Brain pericyte (primary cell): ENCODE measurements around the gene RHBDD2.
"Not testable (repeated sequence)": the region's sequence is repeated elsewhere in the genome, so short reads cannot be mapped to it uniquely, and the experiment has no call there.

Source experiments
- DNase-seq: peaks from one replicate; pipeline ENCODE4 v3.0.0-alpha.2; 2012; ENCODE audit warnings: low read depth, low spot score

RHBDD2 gene

DNA sequence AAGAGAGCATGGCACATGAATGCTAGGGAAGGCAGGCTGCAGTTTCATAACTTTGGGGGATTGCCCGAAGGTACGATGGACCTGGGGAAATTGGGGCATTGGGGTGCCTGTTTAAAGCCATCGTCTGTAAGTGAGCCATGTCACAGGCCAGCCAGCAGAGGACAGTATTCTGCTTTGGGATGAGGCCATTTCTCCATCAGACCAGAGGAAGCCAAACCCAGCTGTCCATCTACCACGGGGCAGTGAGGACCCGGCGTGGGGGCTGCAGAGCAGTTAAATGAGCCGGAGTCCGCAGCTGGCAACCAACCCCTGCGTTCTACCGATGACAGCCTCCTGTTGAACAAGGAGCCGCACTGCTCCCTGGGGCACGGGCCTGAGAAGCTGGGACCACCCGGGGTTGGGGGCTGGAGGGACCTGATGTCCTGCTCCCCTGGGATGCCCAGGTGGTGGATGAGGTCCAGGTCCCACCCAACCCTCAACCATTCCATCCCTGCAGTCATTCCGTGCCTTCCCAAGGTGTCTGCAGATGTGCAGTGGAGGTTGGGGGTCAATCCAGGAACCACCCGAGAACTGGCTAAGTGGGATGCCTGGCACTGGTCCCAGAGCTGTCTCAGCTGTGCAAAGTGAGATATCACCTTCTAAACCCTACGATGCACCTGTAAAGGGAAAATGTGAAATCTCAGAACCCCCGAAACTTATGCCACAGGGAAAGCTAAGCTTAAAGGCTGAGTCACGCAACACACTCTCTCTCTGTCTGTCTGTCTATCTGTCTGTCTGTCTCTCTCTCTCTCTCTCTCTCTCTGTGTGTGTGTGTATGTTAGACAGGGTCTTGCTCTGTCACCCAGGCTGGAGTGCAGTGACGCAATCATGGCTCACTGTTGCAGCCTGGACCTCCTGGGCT is 12.1 kb upstream of the RHBDD2 start:
- DNase-seq, result no peak

DNA sequence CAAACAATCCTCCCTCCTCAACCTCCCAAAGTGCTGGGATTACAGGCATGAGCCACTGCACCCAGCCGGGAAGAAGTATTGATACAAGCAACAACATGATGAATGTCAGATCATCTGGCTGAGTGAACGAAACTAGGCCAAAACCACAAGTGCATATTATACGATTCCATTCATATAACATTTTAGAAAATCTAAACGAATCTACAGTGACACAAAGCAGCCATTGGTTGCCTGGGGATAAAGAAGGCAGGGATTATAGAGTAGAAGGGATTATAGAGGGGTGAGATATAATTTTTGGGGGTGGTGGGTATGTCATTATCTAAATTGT is 11.5 kb upstream of the RHBDD2 start:
- no peak for DNase-seq

DNA sequence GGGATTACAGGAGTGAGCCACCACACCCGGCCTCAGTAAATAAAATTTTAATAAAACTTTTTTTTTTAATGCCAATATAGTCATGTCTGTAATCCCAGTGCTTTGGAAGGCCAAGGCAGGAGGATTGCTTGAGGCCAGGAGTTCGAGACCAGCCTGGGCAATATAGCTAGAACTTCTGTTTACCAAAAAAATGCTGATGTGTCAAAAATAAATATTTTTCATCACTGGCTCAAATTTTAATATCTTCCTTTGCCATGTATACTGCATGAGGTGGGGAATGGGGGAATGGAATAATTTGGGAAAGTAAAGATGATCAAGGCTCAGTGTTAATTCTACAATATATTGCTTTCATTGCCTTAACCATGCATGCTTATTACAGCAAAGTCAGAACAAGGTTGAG is 10.7 kb upstream of the RHBDD2 start:
- no peak for DNase-seq

DNA sequence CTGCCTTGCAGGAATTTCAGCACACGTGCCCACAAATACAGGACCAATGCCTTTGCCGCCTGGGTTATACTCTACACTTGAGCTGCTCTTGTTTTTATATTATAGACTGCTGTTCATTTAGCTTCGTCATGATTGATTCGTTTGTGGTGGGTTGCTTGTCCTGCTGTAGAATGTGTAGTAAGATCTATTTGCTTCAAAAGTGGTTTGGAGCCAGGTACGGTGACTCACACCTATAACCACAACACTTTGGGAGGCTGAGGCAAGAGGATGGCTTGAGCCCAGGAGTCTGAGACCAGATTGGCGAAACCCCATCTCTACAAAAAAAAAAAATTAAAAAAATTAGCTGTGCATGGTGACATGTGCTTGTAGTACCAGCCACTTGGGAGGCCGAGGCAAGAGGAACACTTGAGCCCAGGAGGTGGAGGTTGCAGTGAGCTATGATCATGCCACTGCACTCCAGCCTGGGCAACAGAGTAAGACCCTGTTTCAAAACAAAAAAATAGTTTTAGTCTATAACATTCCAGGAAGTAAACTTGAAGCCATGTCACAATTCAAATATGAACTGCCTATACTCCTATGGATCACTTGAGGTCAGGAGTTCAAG is 9.0 kb upstream of the RHBDD2 start:
- DNase-seq, result no peak

DNA sequence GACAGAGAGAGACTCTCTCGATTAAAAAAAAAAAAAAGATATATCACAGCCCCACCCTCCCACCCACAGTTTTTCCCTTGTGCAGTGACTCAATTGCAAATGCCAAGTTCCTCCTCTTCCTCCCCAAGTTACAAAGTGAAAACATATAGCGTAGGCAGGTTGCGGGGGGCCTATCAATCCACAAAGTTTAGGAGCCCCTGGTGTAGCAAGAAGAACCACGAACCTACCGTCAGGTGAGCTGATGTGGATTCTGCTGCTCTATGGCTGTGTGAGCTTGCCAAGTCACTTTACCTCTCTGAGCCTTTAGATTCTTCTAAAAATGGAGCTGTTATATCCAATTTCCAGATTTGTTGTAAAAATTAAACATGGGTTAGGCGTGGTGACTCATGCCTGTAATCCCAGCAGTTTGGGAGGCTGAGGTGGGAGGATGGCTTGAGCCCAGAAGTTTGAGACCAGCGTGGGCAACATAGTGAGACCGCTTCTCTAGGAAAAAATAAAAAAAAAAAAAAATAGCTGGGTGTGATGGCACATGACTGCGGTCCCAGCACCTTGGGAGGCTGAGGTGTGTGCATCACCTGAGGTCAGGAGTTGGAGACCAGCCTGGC is 8.2 kb upstream of the RHBDD2 start:
- no peak for DNase-seq

DNA sequence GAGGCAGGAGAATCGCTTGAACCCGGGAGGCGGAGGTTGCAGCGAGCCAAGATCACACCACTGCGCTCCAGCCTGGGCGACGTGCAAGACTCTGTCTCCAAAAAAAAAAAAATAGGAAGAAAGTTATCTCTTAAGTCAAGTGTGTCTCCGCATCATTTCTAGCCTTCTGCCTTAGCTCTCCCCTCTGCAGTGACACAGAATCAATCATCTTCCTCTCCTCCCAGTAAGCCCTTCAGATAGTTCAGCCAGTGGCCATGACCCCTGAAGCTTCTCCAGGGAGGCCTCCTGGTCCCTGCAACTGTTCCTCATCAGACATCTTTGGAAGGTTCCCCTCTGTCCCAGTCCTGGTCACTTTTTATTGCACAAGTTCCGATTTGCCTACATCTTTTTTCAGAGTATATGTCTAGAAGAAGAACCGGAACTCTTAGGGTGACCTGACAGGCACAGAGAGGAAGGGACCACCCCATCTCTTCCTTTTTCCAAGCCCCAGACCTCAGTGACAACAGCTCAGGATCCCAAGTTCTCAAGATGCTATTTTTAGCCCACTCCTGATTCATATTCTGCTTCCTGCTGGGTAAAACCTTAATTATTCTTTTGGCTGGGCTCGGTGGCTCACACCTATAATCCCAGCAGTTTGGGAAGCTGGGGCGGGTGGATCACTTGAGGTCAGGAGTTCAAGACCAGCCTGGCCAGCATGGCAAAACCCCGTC is 6.6 kb upstream of the RHBDD2 start:
- no peak for DNase-seq

DNA sequence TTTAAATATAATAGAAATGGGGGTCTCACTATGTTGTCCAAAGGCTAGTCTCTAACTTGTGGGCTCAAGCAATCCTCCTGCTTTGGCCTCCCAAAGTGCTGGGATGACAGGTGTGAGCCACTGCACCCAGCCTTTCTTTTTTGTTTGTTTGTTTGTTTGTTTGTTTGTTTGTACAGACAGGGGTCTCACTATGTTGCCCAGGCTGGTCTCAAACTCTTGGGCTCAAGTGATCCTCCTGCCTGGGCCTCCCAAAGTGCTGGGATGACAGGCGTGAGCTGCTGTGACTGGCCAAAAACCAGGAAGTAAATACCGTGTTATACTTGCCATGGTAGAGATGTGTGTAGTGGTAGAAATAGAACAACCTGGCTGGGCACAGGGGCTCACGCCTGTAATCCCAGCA is 4.7 kb upstream of the RHBDD2 start:
- not testable (repeated sequence) for DNase-seq

DNA sequence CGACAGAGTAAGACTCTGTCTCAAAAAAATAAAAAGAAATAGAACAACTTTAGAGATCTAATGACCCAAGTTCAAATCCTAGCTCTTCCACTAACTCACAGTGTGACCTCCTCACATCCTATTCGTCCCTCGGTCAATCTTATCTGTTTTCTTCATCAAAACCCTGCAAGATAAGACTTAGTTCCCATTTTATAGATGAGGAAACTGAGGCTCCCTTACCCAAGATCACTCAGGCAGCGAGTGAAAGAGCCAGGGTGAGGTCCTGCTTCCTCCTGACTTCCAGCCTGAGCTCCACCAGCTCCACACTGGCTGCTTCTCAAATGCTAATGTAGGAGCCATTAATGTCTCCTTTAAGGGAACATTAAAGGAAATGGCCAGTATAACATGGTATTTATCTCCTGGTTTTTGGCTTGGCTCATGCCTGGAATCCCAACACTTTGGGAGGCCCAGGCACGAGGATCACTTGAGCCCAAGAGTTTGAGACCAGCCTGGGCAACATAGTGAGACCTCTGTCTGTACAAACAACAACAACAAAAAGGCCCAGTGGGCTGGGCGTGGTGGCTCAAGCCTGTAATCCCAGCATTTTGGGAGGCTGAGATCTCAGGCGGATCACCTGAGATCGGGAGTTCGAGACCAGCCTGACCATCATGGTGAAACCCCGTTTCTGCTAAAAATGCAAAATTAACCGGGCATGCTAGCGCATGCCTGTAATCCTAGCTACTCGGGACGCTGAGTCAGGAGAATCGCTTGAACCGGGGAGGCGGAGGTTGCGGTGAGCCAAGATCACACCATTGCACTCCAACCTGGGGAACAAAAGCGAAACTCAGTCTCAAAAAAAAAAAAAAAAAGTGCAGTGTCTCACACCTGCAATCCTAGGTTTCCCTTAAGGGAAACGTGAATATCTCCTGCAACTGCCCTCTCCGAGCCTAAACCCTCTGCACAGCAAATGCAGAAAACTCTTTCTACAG is 3.4 kb upstream of the RHBDD2 start:
- no peak for DNase-seq

DNA sequence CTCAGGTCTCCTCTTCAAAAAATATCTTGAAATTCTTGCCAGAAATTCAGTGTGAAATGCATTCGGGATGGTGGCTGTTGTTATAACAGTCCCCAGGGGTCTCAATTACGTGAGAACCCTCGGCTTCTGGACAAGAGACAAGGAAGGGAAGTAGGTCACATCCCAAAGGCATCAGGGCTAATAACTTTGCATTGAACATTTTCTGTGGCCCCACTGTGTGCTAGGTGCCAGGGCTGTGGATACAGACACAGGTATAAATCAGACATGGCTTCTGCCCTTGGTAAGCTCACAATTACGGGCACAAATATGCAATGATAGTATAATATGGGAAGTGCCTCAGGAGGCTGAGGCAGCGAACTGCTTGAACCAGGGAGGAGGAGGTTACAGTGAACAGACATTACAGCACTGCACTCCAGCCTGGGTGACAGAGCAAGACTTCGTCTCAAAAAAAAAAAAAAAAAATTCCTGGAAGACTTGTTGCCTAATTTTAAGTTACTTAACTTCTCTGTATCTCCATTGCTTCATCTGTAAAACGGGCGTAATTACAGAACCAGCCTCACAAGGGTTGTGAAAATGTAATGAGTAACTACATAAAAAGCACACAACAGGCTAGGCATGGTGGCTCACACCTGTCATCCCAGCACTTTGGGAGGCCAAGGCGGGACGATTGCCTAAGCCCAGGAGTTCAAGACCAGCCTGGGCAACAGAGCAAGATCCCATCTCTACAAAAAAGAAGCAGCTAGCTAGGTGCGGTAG is 2.5 kb upstream of the RHBDD2 start:
- no peak for DNase-seq

DNA sequence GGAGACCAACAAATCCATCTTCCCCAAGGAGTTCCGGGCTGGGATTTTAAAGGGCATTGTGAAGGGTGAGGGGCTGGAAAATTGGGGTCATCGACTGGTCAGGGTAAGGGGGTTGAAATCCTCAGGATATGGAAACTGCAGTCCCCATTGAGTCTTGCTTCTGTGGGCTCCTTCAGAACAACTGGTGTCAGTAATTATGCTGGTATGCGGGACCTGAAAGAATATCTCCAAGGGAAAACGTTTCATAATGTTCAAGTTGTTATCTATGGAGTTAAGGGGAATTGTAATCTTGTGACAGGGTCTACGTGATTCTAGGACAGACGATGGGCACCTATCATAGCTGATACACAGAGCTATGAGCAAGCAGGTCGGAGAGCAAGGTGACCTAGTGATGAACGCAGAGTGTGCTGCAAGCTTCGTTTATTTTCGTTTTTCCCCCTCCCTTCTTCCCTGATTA is 494 bp upstream of the RHBDD2 start:
- DNase-seq, result no peak

DNA sequence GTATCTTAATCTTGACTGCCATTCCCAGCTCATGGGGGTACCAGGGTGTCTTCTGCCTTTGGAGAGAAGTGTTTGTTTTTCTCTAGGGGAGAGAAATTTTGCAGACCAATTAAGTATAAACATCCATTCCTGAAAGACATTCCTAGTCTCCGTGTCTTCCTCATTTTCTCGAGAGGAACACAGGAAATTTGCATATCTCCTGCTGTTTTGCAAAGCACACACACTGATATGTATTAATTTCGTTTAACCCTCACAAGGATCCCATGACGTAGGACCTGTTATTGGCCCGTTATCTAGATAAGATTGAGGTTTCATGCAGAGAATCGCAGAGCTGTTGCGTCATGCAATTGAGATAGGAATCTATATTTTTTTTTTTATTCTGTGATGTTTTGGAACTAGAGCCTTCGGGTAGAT is 944 bp downstream of the RHBDD2 start:
- no peak for DNase-seq

DNA sequence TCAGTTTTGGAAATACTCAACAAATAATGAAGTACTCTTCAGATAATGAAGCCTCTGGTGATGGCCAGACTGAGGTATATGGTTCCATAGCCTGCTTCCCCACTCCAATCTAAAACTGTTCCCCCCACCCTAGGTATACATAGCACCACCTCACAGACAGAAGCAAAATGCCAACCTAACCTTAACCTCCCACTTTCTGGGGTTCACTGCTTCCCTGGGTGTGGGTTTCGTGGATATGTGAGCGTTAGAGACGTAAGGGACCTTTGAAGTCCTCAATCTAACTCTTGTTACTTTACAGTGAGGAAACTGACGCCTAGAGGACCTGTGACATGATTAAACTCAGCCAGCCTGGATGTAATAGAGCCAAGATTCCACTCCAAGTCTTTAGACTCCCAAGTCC is 1.4 kb downstream of the RHBDD2 start:
- no peak for DNase-seq

DNA sequence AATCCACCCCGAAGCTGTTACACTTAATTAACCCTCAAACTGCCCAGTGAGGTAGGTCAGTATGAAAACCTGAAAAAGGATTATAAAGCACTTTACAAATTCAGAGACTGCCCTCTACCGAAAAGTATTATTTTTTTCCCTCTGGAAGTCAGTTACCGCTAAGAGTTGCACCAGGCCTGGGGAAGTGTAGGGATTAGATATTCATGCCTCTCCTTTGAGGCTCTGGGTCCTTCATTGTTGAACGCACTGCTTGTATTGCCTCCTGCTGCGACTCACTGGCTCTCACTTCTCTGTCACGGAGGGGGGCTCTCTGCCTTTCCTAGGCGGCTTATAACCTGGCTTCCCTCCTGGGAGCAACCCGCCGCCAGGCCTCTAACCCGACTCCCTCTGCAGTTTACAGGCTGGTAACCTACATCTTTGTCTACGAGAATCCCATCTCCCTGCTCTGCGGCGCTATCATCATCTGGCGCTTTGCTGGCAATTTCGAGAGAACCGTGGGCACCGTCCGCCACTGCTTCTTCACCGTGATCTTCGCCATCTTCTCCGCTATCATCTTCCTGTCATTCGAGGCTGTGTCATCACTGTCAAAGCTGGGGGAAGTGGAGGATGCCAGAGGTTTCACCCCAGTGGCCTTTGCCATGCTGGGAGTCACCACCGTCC is 2.7 kb downstream of the RHBDD2 start:
- no peak for DNase-seq

DNA sequence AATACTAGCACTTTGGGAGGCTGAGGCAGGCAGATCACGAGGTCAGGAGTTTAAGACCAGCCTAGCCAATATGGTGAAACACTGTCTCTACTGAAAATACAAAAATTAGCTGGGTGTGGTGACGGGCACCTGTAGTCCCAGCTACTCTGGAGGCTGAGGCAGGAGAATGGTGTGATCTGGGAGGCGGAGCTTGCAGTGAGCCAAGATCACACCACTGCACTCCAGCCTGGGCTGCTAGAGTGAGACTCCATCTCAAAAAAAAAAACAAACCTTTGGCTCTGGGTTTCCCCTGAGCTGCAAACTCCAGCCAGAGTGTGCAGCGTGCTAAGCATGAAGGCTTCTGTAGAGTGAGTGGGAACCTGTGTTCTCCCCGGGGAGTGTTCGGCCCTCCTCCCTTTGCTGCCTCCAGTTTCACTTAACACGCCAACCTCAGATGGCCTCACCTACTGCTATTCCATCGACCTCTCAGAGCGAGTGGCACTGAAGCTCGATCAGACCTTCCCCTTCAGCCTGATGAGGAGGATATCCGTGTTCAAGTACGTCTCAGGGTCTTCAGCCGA is 4.5 kb downstream of the RHBDD2 start:
- not testable (repeated sequence) for DNase-seq

DNA sequence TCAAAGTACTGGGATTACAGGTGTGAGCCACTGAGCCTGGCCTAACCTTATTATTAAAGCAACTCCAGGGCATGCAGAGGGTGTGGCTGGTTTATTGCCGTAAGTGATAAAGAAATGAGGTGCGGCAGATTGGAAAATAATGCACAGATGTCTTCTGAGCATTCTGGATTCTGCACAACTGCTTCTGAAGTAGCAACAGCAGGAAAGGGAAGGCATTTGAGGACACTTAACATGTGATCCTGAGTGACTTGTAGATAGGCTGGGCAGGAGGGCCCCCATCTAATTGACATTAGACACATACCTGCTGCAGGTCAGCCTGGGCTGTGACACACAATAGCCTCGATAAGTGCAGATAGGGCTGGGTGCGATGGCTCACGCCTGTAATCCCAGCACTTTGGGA is 5.6 kb downstream of the RHBDD2 start:
- DNase-seq, result no peak

DNA sequence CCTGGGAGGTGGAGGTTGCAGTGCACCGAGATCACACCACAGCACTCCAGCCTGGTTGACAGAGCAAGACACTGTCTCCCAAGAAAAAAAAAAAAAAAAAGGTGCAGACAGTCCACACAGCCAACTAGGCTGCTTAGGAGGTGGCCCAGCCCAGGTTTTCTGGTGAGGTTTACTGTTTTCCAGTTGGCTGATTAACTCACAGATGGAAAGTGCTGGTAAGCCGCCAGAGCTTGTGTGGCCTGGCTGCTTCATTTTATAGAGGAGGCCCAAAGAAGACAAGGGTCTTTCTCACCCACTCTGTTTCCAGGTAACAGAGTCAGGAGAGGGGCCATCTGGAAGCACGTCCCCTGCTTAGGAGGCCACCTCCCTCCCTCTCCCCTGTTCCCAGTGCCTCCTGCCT is 6.2 kb downstream of the RHBDD2 start:
- DNase-seq, result no peak

DNA sequence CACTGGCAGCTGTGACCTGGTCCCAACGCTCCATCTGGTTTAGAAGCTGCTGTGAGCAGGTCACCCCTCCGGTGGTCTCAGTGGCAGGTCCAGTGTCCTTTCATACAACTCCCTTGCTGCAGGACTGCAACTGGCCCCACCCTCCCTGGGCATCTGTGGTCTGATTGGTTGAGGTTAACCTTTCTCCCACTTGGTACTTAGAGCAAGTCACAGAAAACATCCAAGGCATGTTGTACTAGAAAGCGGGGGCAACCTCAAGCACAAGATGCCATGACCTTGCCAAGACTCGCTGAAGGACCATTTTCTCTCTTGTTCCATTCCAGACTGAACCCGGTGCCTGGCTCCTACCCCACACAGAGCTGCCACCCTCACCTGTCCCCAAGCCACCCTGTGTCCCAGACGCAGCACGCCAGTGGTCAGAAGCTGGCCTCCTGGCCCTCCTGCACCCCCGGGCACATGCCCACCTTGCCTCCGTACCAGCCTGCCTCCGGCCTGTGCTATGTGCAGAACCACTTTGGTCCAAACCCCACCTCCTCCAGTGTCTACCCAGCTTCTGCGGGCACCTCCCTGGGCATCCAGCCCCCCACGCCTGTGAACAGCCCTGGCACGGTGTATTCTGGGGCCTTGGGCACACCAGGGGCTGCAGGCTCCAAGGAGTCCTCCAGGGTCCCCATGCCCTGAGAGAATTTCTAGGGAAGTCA is 9.0 kb downstream of the RHBDD2 start:
- DNase-seq, result no peak

DNA sequence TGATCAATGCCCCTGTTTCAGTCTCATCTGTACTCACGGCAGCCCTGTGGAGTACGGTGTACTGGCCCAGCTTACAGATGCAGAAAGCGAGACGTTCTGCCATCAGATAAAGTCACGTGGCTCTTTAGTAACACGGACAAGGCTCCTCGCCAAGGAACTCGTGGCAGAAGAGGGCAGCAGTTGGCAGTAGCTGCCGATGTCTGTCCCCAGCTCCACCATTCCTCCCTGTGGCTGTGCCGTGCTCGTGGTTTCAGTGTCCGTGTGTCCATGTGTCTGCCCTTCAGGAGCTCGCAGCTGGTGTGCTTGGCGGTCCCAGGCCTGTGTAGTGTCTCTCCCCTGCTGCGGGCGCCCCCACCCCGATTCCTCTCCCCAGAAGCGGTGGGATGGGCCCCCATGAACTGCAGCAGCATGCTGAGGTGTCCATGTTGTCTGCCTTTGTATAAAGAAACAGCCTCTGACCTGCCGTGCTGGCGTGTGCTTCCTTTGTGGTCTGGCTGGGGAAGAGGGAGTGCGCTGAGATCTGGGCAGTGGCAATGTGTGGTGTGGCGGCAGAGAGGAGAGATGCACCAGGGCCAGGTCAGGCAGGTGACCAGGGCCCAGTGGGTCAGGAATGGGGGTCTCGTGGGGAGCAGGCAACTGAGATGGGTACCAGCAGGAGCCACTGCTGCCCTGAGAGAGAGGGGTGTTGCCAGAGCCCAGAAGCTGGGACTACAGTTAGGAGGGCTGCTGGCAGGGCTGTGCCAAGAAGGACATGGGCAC is 9.8 kb downstream of the RHBDD2 start:
- DNase-seq, result no peak
